Neural cell (in vitro differentiated cells): ENCODE data around the gene NAB2.

ENCODE experiments used
- EP300 ChIP-seq: fragments of 450-650 bp; conservative IDR thresholded peaks from 2 replicates; pipeline ENCODE4 v1.6.1; 2014; ENCODE audit warnings: antibody characterized with exemption, mild to moderate bottlenecking, moderate library complexity; ENCODE audit not compliant: poor library complexity, severe bottlenecking
- EZH2 ChIP-seq: fragments of 200-600, 300-800 bp; shearing (Covaris generic), sonication (generic); IDR thresholded peaks from 2 replicates; pipeline ENCODE4 v1.6.1; 2014; ENCODE audit warnings: antibody characterized with exemption, low read length, borderline replicate concordance, mild to moderate bottlenecking; ENCODE audit not compliant: insufficient read depth, poor library complexity, severe bottlenecking
- POLR2AphosphoS5 ChIP-seq: IDR thresholded peaks from 2 replicates; pipeline ENCODE4 v1.6.1; 2012
- RAD21 ChIP-seq: fragments of 450-650 bp; conservative IDR thresholded peaks from 2 replicates; pipeline ENCODE4 v1.6.1; 2014; ENCODE audit warnings: antibody characterized with exemption, mild to moderate bottlenecking, moderate library complexity
- SMC3 ChIP-seq: fragments of 450-650 bp; conservative IDR thresholded peaks from 2 replicates; pipeline ENCODE4 v1.6.1; 2014; ENCODE audit warnings: antibody characterized with exemption, mild to moderate bottlenecking, moderate library complexity; ENCODE audit not compliant: poor library complexity
- TAF1 ChIP-seq: IDR thresholded peaks from 2 replicates; pipeline ENCODE4 v1.6.1; 2012; ENCODE audit warnings: low read depth
- TF ChIP-seq, protein P1 (sequence below): IDR thresholded peaks from 2 replicates; pipeline ENCODE4 v1.6.1; 2012; ENCODE audit warnings: borderline replicate concordance
- TF ChIP-seq, protein P2 (sequence below): fragments of 450-650 bp; IDR thresholded peaks from 2 replicates; pipeline ENCODE4 v1.5.1; 2014; ENCODE audit warnings: antibody characterized with exemption, mild to moderate bottlenecking, moderate library complexity; ENCODE audit not compliant: poor library complexity, severe bottlenecking

DNA sequence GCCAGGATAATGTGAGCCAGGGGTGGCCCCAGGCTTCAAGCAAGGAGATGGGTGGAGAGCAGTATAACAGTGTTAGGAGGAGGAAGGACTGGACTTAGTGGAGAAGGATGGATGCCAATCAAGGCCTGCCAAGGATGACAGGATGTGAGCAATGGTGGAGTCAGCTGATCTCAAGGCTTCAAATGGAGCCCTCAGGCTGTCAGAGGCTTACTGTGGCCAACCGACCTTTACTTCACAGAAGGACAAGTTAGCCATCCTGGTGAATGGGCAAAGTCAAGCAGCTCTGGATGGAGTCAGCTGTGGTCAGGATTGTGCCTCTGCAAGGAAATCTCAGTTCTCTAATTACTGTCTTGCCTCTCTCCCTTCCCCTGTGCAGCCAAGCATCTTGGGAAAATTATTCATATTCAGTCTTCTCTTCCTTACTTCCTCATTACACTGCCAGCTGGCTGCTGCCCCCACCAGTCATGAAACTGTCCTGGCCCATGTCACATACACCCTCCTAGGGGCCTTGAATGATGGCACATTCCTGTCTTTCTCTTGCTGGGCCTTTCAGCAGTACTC, 29.9 kb downstream of the NAB2 start:
- TF ChIP-seq, protein P1, sequence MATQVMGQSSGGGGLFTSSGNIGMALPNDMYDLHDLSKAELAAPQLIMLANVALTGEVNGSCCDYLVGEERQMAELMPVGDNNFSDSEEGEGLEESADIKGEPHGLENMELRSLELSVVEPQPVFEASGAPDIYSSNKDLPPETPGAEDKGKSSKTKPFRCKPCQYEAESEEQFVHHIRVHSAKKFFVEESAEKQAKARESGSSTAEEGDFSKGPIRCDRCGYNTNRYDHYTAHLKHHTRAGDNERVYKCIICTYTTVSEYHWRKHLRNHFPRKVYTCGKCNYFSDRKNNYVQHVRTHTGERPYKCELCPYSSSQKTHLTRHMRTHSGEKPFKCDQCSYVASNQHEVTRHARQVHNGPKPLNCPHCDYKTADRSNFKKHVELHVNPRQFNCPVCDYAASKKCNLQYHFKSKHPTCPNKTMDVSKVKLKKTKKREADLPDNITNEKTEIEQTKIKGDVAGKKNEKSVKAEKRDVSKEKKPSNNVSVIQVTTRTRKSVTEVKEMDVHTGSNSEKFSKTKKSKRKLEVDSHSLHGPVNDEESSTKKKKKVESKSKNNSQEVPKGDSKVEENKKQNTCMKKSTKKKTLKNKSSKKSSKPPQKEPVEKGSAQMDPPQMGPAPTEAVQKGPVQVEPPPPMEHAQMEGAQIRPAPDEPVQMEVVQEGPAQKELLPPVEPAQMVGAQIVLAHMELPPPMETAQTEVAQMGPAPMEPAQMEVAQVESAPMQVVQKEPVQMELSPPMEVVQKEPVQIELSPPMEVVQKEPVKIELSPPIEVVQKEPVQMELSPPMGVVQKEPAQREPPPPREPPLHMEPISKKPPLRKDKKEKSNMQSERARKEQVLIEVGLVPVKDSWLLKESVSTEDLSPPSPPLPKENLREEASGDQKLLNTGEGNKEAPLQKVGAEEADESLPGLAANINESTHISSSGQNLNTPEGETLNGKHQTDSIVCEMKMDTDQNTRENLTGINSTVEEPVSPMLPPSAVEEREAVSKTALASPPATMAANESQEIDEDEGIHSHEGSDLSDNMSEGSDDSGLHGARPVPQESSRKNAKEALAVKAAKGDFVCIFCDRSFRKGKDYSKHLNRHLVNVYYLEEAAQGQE = no peak
- TF ChIP-seq EZH2 = no peak
- TF ChIP-seq, protein P2, sequence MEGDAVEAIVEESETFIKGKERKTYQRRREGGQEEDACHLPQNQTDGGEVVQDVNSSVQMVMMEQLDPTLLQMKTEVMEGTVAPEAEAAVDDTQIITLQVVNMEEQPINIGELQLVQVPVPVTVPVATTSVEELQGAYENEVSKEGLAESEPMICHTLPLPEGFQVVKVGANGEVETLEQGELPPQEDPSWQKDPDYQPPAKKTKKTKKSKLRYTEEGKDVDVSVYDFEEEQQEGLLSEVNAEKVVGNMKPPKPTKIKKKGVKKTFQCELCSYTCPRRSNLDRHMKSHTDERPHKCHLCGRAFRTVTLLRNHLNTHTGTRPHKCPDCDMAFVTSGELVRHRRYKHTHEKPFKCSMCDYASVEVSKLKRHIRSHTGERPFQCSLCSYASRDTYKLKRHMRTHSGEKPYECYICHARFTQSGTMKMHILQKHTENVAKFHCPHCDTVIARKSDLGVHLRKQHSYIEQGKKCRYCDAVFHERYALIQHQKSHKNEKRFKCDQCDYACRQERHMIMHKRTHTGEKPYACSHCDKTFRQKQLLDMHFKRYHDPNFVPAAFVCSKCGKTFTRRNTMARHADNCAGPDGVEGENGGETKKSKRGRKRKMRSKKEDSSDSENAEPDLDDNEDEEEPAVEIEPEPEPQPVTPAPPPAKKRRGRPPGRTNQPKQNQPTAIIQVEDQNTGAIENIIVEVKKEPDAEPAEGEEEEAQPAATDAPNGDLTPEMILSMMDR = no peak
- no peak for TF ChIP-seq POLR2AphosphoS5
- TF ChIP-seq EP300 = no peak
- TF ChIP-seq TAF1 = no peak
- TF ChIP-seq SMC3 = no peak
- TF ChIP-seq RAD21 = no peak
